Activated T-cell treated with anti-CD3 and anti-CD28 coated beads, Interleukin-2, amount 50 U/mL, for 4 hours (primary cell): ENCODE data around the gene SZRD1. TPM values are rescaled to one million over a fixed set of nuclear protein-coding genes. Genes with fewer than 3 reads are reported as not detected.

Experiments
- total RNA-seq, 3 donors: library from RNA; stranded (reverse); gene quantifications; one replicate each; pipeline ENCODE4 v1.2.1, GENCODE V29; 2021

SZRD1 gene
- total RNA-seq, 3 donors from 2014 or later: 194 to 215 (median 212) TPM

Other genes starting within 250 kb of the SZRD1 start
- under 1 TPM; 0.29 to 0.35 (median 0.33) TPM for gene EPHA2, start 211.2 kb upstream of the SZRD1 start, total RNA-seq
- 10 to 100 TPM; 10.6 to 16.6 (median 11.1) TPM for gene ARHGEF19, start 154.6 kb upstream of the SZRD1 start, total RNA-seq
- 1 to 10 TPM; 5.0 to 7.1 (median 6.5) TPM for gene CPLANE2, start 130.1 kb upstream of the SZRD1 start, total RNA-seq
- gene FBXO42, start 14.8 kb upstream of the SZRD1 start, total RNA-seq: 10 to 100 TPM; 12.4 to 14.3 (median 13.4) TPM
- not detected for gene SPATA21, start 70.2 kb downstream of the SZRD1 start, total RNA-seq
- gene NECAP2, start 73.5 kb downstream of the SZRD1 start, total RNA-seq: 10 to 100 TPM; 63.5 to 71.6 (median 64.8) TPM
- 1,000 to 10,000 TPM; 1,321 to 1,622 (median 1,616) TPM for gene RNU1-1, start 147.0 kb downstream of the SZRD1 start, total RNA-seq
- gene NBPF1, start 246.3 kb downstream of the SZRD1 start, total RNA-seq: 1 to 10 TPM; 4.9 to 8.4 (median 5.8) TPM